HK-2 (cell line): Measurements from ENCODE around the gene PTX4.

ENCODE experiments used
- DNase-seq: peaks from one replicate; pipeline ENCODE4 v3.0.0-alpha.2; 2018; ENCODE audit not compliant: unreplicated experiment

PTX4 gene

GRCh38 chr16:1488619-1489018 lies at the start of gene PTX4:
TSS of gene PTX4 (minus strand) at chr16:1488944. CDS start at chr16:1488909, 35 bp downstream.
- DNase-seq, result no peak

GRCh38 chr16:1537763-1538289 lies 49.1 kb upstream of the PTX4 start:
- no peak for DNase-seq

- DNase-seq, result no peak
Measured at GRCh38 chr16:1537138-1537577, 48.4 kb upstream of the PTX4 start.

- DNase-seq, result no peak
Measured at GRCh38 chr16:1536601-1537000, 47.9 kb upstream of the PTX4 start.

GRCh38 chr16:1535391-1536291 lies 46.9 kb upstream of the PTX4 start:
- DNase-seq, result no peak

GRCh38 chr16:1534021-1535020 lies 45.6 kb upstream of the PTX4 start:
- DNase-seq, result no peak

GRCh38 chr16:1533443-1533951 lies 44.8 kb upstream of the PTX4 start, which contains the start of gene TMEM204:
TSS of gene TMEM204 (plus strand) at chr16:1533666. CDS start at chr16:1534276, 610 bp downstream.
- DNase-seq, result no peak

- no peak for DNase-seq
Measured at GRCh38 chr16:1532771-1533170, 44.0 kb upstream of the PTX4 start.

- no peak for DNase-seq
Measured at GRCh38 chr16:1532081-1532760, 43.5 kb upstream of the PTX4 start.

- DNase-seq, result no peak
Measured at GRCh38 chr16:1531638-1531910, 42.8 kb upstream of the PTX4 start.

GRCh38 chr16:1530883-1531637 lies 42.3 kb upstream of the PTX4 start:
- no peak for DNase-seq

- no peak for DNase-seq
Measured at GRCh38 chr16:1530349-1530882, 41.7 kb upstream of the PTX4 start.

- no peak for DNase-seq
Measured at GRCh38 chr16:1528921-1529537, 40.3 kb upstream of the PTX4 start.

GRCh38 chr16:1527836-1528811 lies 39.4 kb upstream of the PTX4 start:
- no peak for DNase-seq

- no peak for DNase-seq
Measured at GRCh38 chr16:1526608-1527555, 38.1 kb upstream of the PTX4 start.

- DNase-seq, result no peak
Measured at GRCh38 chr16:1525871-1526607, 37.3 kb upstream of the PTX4 start.

- DNase-seq, result no peak
Measured at GRCh38 chr16:1524366-1524765, 35.6 kb upstream of the PTX4 start.
